H1 (cell line): ENCODE data around the gene VCP. TPM values are rescaled to one million over a fixed set of nuclear protein-coding genes. Genes with fewer than 3 reads are reported as not detected.

Experiments used
- CHD7 ChIP-seq: fragments of 300-600 bp; sonication (generic); IDR thresholded peaks from 2 replicates; pipeline ENCODE4 v1.7.1; 2012; ENCODE audit warnings: low read length, moderate library complexity, mild to moderate bottlenecking, inconsistent platforms; ENCODE audit not compliant: insufficient replicate concordance
- RAD21 ChIP-seq, 2 experiments: IDR thresholded peaks in 1 of 2; conservative IDR thresholded peaks in 1 of 2; 2 replicates each; pipeline ENCODE4 v1.6.1; 2011; ENCODE audit warnings: low read depth in 2 of 2, low read length in 2 of 2, improper control_type of control experiment in 1 of 2, inconsistent platforms in 1 of 2, mild to moderate bottlenecking in 1 of 2, moderate library complexity in 1 of 2
- polyA plus RNA-seq, 7 experiments: library from polyadenylated mRNA; depleted of rRNA in 3 of 7; stranded (reverse) in 5 of 7; unstranded in 2 of 7; fragments of >200 nt in 5 of 7; fragments of 200-250 nt in 2 of 7; gene quantifications; 1 replicate in 5 of 7; 2 replicates in 1 of 7; 4 replicates in 1 of 7; pipeline versions ENCODE4 v1.2.1 to v1.2.3, GENCODE V29; 2011 to 2013; ENCODE audit warnings: missing spikeins in 2 of 7, mixed read lengths in 2 of 7
- total RNA-seq: library from RNA; stranded (reverse); fragmentation: NEBNext Ultra II Directional; extraction: Animal tissue kit (Norgen Biotek cat#: 25700); gene quantifications from 2 replicates; pipeline ENCODE4 v1.2.1, GENCODE V29; 2021

Gene VCP
- total and polyA plus RNA-seq, 2 of the 8 experiments (the other 6 are each of a cell fraction or from before 2014, with no cell fraction given), result 173 to 375 TPM

DNA sequence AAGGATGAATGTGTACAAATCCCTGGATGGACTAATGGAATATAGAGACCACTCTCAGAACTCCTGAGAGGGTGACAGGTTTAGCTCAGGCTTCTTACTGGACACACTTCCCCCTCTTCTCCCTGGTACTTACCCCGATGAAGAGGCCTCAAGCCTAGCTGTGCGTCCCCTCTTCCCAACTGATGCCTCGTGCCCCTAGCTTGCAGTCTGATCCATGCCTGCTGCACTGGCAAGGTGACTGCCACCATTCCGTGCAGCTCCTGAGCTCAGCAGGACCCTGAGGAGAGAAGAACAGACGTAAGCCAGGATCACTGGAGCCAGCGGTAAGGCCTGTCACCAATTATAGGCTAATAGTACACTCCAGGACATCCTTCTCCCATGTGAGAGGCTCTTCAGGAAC lies 36.0 kb upstream of the VCP start (continued):
- no peak for TF ChIP-seq CHD7
- TF ChIP-seq RAD21 (IDR thresholded peaks at IDR 0.05 in 1 of 2, conservative IDR thresholded peaks at IDR 0.05 in 1 of 2; ENCODE audit: low read depth in 2 of 2, low read length in 2 of 2), result no peak
